OCI-LY3 (cell line): ENCODE measurements around the gene SPOCK1.

ENCODE experiments used
- H2AFZ ChIP-seq: fragments of 200-600, 300-600 bp; shearing (Covaris generic); 2 replicates; pipeline ENCODE4 v1.6.0; 2014; ENCODE audit warnings: antibody characterized with exemption, low read depth, low read length
- H3K27ac ChIP-seq: fragments of 200-600, 300-600 bp; sonication (generic); 2 replicates; pipeline ENCODE4 v1.5.1; 2014; ENCODE audit warnings: mild to moderate bottlenecking, low read length, moderate library complexity, mixed read lengths
- H3K27me3 ChIP-seq: fragments of 200-600, 300-600 bp; sonication (generic); 2 replicates; pipeline ENCODE4 v1.6.1; 2014; ENCODE audit warnings: low read depth, low read length, mixed read lengths
- H3K36me3 ChIP-seq: fragments of 200-600, 300-600 bp; sonication (generic); replicated peaks from 2 replicates; pipeline ENCODE3; 2014; ENCODE audit warnings: low read depth, low read length, mixed read lengths
- H3K4me1 ChIP-seq: fragments of 300-600, 200-600 bp; sonication (generic); 2 replicates; pipeline ENCODE4 v1.6.1; 2014; ENCODE audit warnings: low read length, mixed read lengths
- H3K4me2 ChIP-seq: fragments of 200-600, 300-600 bp; sonication (generic); 2 replicates; pipeline ENCODE4 v1.6.1; 2014; ENCODE audit warnings: low read length, mixed read lengths
- H3K4me3 ChIP-seq: fragments of 300-600, 200-600 bp; sonication (generic); 2 replicates; pipeline ENCODE4 v1.5.1; 2014; ENCODE audit warnings: antibody characterized with exemption, mild to moderate bottlenecking, low read length, moderate library complexity
- H3K79me2 ChIP-seq: fragments of 300-600, 200-600 bp; shearing (Covaris generic); 2 replicates; pipeline ENCODE4 v1.6.1; 2014; ENCODE audit warnings: mild to moderate bottlenecking, low read length, mixed read lengths
- H3K9ac ChIP-seq: fragments of 300-600, 200-600 bp; shearing (Covaris generic); 2 replicates; pipeline ENCODE4 v1.6.0; 2014; ENCODE audit warnings: mild to moderate bottlenecking, low read length, moderate library complexity
- H3K9me3 ChIP-seq: fragments of 200-600, 300-600 bp; shearing (Covaris generic); 2 replicates; pipeline ENCODE4 v1.6.1; 2014; ENCODE audit warnings: low read length, mixed read lengths; ENCODE audit not compliant: insufficient read depth
- H4K20me1 ChIP-seq: fragments of 200-600, 300-600 bp; sonication (generic); 2 replicates; pipeline ENCODE4 v1.6.1; 2016; ENCODE audit warnings: low read length, mixed read lengths; ENCODE audit not compliant: insufficient read depth
- CTCF ChIP-seq: fragments of 200-600, 300-600 bp; sonication (generic); IDR thresholded peaks from 2 replicates; pipeline ENCODE4 v1.5.1; 2014; ENCODE audit warnings: antibody characterized with exemption, low read length, low read depth
- EZH2phosphoT487 ChIP-seq: fragments of 200-600 bp; shearing (Covaris generic); IDR thresholded peaks from 2 replicates; pipeline ENCODE4 v1.6.1; 2018; ENCODE audit warnings: antibody characterized with exemption, mixed run types, low read depth

SPOCK1 gene

GRCh38 chr5:137450759-137451158 lies 48.4 kb downstream of the SPOCK1 start:
- H3K4me3 ChIP-seq, result no peak overlapping the region
- TF ChIP-seq EZH2phosphoT487 (no peak), CTCF (no peak)
- no peak overlapping the region for H2AFZ ChIP-seq
- no peaks in the 10 kb centered on the region for H3K36me3 ChIP-seq
- no peaks in the 10 kb centered on the region for H3K27me3 ChIP-seq
- no peaks in the 10 kb centered on the region for H3K4me1 ChIP-seq
- no peak overlapping the region for H3K27ac ChIP-seq
- no peaks in the 10 kb centered on the region for H4K20me1 ChIP-seq
- no peak overlapping the region for H3K4me2 ChIP-seq
- H3K79me2 ChIP-seq, result no peaks in the 10 kb centered on the region
- H3K9me3 ChIP-seq, result no peaks in the 10 kb centered on the region
- H3K9ac ChIP-seq, result no peak overlapping the region

GRCh38 chr5:137448868-137449267 lies 50.3 kb downstream of the SPOCK1 start:
- H3K79me2 ChIP-seq, result no peaks in the 10 kb centered on the region
- TF ChIP-seq EZH2phosphoT487, result no peak
- TF ChIP-seq CTCF, result no peak
- H3K9me3 ChIP-seq, result no peaks in the 10 kb centered on the region
- H3K36me3 ChIP-seq, result no peaks in the 10 kb centered on the region
- H3K4me3 ChIP-seq, result no peak overlapping the region
- no peak overlapping the region for H3K4me2 ChIP-seq
- H3K27ac ChIP-seq, result no peak overlapping the region
- no peaks in the 10 kb centered on the region for H3K27me3 ChIP-seq
- H3K9ac ChIP-seq, result no peak overlapping the region
- H4K20me1 ChIP-seq, result no peaks in the 10 kb centered on the region
- no peaks in the 10 kb centered on the region for H3K4me1 ChIP-seq
- no peak overlapping the region for H2AFZ ChIP-seq

DNA sequence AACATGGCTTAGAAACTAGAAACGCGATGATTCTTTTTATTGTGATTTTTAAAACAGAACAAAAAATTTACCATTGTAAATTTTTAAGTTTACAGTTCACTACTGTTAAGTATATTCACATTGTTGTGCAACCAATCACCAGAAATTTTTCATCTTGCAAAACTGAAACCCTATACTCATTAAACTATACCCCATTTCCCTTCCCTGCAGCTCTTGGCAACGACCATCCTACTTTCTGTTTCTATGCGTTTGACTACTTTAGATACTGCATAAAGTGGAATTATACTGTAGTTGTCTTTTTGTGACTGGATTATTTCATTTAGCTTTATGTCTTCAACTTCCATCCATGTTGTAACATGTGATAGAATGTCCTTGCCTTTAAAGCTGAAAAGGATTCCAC lies 52.5 kb downstream of the SPOCK1 start:
- no peaks in the 10 kb centered on the region for H4K20me1 ChIP-seq

DNA sequence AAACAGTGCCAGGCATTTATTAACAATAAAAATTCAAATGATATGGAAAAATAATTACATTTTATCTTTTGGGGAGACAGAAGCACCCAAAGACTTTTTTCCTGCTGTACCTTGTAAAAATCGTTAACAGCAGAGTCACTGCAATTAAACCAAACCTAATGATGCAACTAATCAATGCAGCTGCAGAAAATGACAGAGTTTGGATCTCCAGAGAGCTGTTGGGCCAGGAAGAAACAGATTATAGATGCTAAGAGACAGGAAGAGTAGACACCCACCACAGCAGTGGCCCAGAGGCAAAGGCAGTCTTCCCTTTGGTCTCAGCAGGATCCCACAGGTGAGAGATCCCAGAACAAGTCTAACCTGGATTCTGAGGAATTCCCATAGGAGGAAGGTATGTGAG lies 53.0 kb downstream of the SPOCK1 start:
- Histone ChIP-seq H3K27me3 (no peaks in the 10 kb centered on the region; the same call in 1 of the 2 replicates), H3K4me1 (no peaks in the 10 kb centered on the region), H3K4me2 (no peak overlapping the region), H3K27ac (no peak overlapping the region), H3K9ac (no peak overlapping the region), H3K9me3 (no peaks in the 10 kb centered on the region), H3K79me2 (no peaks in the 10 kb centered on the region), H2AFZ (no peak overlapping the region), H3K4me3 (no peak overlapping the region), H4K20me1 (no peaks in the 10 kb centered on the region), H3K36me3 (no peaks in the 10 kb centered on the region)
- TF ChIP-seq CTCF, result no peak
- TF ChIP-seq EZH2phosphoT487, result no peak

More for the DNA sequence above, 52.5 kb downstream of the SPOCK1 start:
- Histone ChIP-seq H3K4me2 (no peak overlapping the region), H3K27ac (no peak overlapping the region), H2AFZ (no peak overlapping the region), H3K36me3 (no peaks in the 10 kb centered on the region), H3K27me3 (no peaks in the 10 kb centered on the region), H3K79me2 (no peaks in the 10 kb centered on the region), H3K4me3 (no peak overlapping the region), H3K4me1 (no peaks in the 10 kb centered on the region), H3K9me3 (no peaks in the 10 kb centered on the region), H3K9ac (no peak overlapping the region)
- no peak for TF ChIP-seq CTCF
- no peak for TF ChIP-seq EZH2phosphoT487
